Activated CD4-positive, alpha-beta T cell treated with anti-CD3 and anti-CD28 coated beads, Interleukin-2, amount 50 U/mL, for 24 hours (primary cell): ENCODE measurements around the gene CORO2B.

Experiments used
- DNase-seq, 2 donors: peaks; one replicate each; pipeline ENCODE4 v3.0.0-alpha.2; 2020; ENCODE audit warnings: low read depth in 1 of 2, low spot score in 1 of 2

The CORO2B gene

DNA sequence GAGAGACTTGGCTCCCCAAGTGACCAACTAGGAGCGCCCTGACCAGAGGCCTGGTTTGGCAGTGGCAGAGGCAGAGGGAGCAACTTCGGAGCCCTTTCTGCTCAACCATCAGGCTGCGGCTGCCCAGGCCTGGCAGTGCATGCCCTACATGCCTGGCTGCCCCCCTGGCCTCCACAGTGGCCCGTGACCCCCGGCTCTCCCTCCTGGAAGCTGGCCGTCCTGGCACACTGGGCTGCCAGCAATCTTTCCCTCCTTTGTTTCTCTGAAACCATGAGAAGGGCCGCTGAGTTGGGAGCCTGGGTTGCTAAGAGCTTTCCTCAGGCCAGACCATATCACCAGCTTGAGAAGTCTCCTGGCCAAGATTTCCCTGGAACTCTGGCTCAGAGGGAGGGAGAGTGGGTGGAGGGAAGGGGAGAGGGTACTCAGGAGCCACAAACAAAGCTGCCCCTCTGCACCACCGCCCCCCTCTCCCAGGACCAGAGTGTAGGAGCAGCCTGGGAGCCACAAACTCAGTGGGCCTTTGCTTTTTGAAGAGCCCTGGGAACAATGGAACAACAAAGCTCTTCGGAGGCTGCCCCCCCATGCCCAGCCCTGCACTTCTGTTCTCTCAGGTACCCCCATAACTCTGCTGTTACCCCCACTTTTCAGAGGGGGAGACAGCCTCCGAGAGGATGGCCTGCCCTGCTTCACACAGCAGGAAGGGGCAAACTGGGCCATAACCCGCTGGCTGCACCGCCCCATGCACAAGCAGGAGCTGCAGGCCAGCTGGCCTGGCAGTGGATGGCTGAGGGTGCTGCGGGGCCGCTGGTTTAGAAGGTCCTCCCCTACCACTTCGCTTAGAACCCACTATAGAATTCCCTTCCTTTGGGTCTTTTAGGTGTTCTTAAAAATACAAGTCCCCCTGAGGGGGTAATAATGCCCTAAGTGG, 11.3 kb downstream of the CORO2B start:
- no peak for DNase-seq

DNA sequence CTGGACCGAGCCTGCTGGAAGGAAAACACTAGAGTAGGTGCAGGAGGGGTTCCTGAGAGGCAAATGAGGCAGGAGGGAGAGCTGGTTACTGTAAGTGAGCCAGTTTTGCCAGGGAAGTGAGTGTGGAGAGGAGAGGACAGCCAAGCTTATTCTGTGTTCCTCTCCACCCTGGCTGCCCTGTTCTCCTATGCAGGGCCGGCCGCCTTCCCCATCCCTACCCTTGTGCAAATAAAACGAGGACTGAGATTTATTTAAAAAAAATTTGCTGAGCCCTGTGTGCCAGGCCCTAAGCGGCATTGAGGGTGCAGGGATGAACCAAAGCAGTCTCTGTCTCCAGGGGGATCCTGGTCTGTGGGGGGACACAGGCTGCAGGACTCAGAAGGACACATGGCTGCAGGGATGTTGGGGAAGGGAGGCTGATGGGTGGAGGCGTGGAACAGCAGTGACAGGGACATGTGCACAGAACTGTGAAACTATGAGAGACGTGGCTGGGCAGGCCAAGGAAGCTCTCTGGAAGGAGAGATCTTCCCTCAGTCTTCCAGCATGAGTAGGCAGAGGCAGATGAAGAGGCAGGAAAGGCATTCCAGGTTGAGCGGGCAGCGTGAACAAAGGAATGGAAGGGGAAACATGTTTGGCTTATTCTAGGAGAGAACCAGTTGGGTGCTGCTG, 12.1 kb downstream of the CORO2B start:
- DNase-seq = no peak

- DNase-seq = no peak
Measured at GRCh38 chr15:68592054-68592453, 13.3 kb downstream of the CORO2B start.

- DNase-seq = no peak
Measured at GRCh38 chr15:68592544-68592943, 13.8 kb downstream of the CORO2B start.

- DNase-seq = no peak
Measured at GRCh38 chr15:68593341-68593740, 14.5 kb downstream of the CORO2B start.

DNA sequence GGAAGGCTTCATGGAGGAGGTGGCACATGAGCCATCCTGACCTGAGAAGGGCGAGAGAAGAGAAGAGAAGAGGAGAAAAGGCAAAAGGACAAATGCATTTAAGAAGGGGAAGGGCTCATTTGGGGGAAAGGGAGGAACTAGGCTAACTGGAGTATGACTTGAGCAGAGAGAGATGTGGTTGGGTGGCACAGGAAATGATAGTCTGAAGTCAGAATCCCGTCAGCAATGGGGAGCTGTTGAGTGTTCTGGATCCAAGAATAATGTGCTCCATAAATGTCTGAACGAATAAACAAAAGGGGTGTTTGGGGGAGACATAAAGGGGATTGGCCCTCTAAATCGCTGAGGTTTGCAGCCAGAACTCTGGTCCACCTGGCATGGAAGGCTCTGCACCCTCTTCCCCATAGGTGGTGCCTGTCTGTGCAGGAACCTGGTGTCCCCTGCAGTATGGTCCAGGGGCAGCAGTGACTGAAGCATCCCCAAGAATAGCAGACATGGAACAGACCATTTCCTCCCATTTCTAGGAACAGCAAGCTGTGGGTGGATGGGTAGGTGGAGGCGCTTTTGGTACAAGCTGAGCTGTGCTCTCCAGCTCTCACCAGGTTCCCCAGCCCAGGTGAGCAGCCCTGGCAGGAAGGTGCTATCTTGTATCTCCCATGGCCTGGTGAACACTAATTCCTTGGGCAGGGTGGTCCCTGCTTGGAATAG, 15.2 kb downstream of the CORO2B start:
- DNase-seq = no peak

- DNase-seq = no peak
Measured at GRCh38 chr15:68594533-68595259, 15.9 kb downstream of the CORO2B start.

- DNase-seq = no peak
Measured at GRCh38 chr15:68595260-68595564, 16.4 kb downstream of the CORO2B start.

- DNase-seq = no peak
Measured at GRCh38 chr15:68595761-68596160, 17.0 kb downstream of the CORO2B start.

GRCh38 chr15:68596691-68597090, 17.9 kb downstream of the CORO2B start:
- DNase-seq = no peak

GRCh38 chr15:68597581-68597980, 18.8 kb downstream of the CORO2B start:
- no peak for DNase-seq

DNA sequence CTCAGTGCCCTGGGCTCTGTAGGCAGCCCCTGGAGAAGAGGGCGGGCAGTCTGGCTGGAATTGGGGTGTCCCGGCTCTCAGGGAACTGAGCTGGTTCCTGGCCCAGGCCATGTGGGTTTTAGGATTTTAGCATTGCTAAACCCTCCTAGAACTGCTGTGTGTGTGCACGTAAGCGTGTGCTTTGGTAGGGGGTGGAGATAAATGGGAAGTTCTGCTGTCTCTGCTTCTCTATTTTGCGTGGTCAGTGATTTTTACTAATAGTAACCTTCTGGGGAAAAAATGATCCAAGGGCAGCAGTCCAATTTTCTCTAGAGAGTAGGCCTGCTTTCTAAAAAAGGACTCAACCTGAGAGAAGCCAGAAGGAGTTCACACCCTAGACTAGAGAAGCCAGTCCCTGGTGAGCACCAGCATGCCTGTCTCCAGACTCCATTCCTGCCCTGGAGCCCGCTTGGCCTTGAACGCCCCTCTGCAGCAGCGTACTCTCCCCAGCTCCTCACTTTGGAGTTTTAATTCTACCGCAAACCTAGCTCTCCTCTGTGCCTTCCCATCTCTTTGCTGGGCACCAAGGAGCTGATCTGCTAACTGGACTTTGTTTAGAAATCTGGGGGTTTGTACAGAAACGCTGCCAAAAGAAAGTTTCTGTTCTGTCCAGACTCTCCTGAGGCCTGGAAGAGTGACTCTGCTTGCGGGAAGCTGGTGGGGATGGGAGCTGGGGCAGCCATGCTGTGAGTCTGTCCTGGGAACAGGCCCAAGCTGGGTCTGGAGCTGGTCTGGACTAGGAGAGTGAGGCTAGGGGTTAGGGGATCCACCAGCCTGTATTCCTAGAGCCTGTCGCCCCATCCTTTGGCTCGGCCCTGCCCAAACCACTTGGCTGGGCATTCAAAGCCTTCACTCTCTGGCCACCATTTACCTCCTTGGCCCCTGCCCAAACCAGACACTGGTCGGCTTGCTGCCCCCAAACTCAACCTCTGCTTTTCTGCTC, 19.7 kb downstream of the CORO2B start:
- no peak for DNase-seq

- no peak for DNase-seq
Measured at GRCh38 chr15:68599153-68599545, 20.4 kb downstream of the CORO2B start.

DNA sequence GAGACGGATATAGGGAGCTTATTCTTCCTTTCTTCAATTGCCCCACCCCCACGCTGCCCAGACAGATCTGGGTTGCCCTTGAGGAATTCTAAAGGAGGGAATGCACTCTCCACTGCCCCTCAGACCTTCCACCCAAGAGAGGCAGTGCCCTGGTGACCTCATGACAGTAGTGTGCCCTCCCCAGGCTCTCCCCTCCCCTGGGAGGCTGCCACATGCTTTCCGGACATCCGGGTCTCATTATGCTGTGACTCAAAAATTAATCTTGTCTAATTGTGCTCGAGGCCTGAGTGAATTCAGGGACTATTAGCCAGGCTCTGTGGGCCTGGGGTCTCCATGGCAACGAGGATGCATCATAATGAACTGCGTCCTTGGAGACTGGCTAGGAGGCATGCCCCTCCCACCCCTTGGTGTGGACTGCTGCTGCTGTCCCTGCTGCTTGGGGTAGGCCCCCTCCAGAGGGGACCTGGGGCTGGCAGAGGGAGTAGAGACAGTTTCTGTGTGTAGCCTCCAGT, 20.8 kb downstream of the CORO2B start:
- DNase-seq = no peak

- DNase-seq = no peak
Measured at GRCh38 chr15:68601206-68602197, 22.7 kb downstream of the CORO2B start.

DNA sequence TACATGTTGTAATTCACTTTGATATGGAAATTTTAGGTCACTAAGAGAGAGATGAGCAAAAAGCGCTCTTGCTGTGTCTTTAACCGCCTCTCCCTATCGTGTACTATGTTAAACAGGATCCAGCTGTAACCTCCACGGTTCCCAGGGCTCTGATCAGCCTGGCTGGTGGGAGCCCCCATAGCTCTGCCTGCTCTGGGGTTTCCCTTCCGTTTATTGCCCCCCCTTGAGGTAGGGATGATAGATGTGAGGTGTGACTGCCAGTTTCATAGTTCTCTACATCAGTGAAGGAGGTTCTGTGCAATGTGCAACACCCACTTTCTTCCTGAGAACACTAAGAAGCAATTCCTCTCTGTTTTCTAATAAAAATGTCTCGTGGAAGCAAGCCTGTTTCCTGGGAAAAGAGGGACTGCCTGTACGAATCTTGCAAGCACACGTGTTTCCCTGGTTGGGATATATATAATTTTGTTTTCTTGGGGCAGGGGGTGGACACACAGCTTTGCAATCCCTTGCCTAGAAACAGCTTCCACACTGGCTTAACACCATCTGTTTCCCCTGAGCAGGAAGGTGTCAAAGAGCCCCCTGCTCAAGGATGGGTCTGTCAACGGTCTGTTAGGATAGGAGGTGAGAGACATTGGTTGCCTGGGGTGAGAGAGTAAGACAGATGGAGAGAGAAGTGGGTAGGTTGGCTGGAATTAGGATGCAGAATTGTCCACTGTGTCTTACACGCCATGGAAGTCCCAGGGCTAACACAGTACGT, 23.8 kb downstream of the CORO2B start:
- no peak for DNase-seq

DNA sequence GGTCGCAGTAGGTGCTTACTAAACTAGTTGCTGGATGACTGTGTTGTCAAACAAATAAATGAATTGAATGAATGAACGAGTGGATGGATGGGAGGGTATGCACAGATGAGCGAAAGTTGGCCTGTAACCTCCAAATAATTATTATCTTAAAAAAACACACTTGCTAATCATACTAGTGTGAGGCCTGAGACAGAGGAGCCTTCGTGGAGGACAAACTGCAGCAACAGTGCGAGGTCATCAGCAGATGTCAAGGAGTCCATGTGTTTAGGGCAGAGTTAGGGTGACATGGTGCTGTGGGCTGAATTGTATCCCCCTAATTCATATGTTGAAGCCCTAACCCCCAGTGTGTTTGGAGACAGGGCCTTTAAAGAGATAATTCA, 24.4 kb downstream of the CORO2B start:
- DNase-seq = no peak

- no peak for DNase-seq
Measured at GRCh38 chr15:68603951-68604350, 25.2 kb downstream of the CORO2B start.
